Right lobe of liver (tissue), 6 donors: Measurements from ENCODE around the gene PLXNB2. TPM values are rescaled to one million over a fixed set of nuclear protein-coding genes. Genes with fewer than 3 reads are reported as not detected.
A peak's percentile ranks its signal among the peaks of the same experiment; 100 is the strongest.

Experiments
- ATAC-seq, 4 donors: fragments of 200-7000 bp; cut with Tn5 transposase; one replicate each; pipeline ENCODE4 v1.9.1; 2020; ENCODE audit warnings: mild to moderate bottlenecking in 4 of 4, moderate library complexity in 4 of 4
- DNase-seq, 3 donors: peaks; one replicate each; pipeline ENCODE4 v3.0.0-alpha.2; 2020
- H3K27ac ChIP-seq, 3 donors: fragments of 200-600 bp; one replicate each; pipeline ENCODE4 v1.8.0; 2022
- H3K27me3 ChIP-seq, 2 donors: fragments of 200-600 bp; one replicate each; pipeline ENCODE4 v1.8.0; 2022
- H3K36me3 ChIP-seq, 4 donors: fragments of 200-600 bp; sonication (generic) in 1 of 4; one replicate each; pipeline versions ENCODE4 v1.5.1 to v1.8.0; 2017 to 2022; ENCODE audit warnings: control low read depth in 1 of 4
- H3K4me1 ChIP-seq, 4 donors: fragments of 200-600 bp; sonication (generic) in 1 of 4; one replicate each; pipeline versions ENCODE4 v1.5.1 to v1.8.0; 2017 to 2022; ENCODE audit warnings: control low read depth in 1 of 4
- H3K4me3 ChIP-seq, 3 donors: fragments of 200-600 bp; one replicate each; pipeline ENCODE4 v1.8.0; 2022
- H3K9me3 ChIP-seq, 4 donors: fragments of 200-600 bp; sonication (generic) in 1 of 4; one replicate each; pipeline versions ENCODE4 v1.5.1 to v1.8.0; 2017 to 2022; ENCODE audit warnings: control low read depth in 1 of 4
- POLR2A ChIP-seq: fragments of 450-650 bp; IDR thresholded peaks from one replicate; pipeline ENCODE4 v1.6.1; 2017; ENCODE audit warnings: antibody characterized with exemption, mild to moderate bottlenecking
- WGBS: methylation state at CpG from one replicate; pipeline ENCODE4 v1.1.6; 2018; ENCODE audit warnings: low coverage, low lambda C conversion rate; ENCODE audit not compliant: insufficient coverage; ENCODE audit errors: missing lambda C conversion rate; 5-methylcytosine and 5-hydroxymethylcytosine counted together
- intact Hi-C, 2 donors: fragments of 100-400 bp; cut with DNase I; formaldehyde crosslinking; loops; one replicate each; pipeline versions ENCODE4 v1.11.2 to v1.14.1; 2022
- total RNA-seq, 6 experiments: library from RNA; depleted of rRNA in 2 of 6; stranded (reverse); fragments of >200 nt in 2 of 6; fragmentation: NEBNext Ultra II Directional in 3 of 6; extraction: Animal tissue kit (Norgen Biotek cat#: 25700) in 3 of 6; gene quantifications; one replicate each; pipeline versions ENCODE4 v1.1.0 to v1.2.4, GENCODE V29; 2016 to 2023
- TF ChIP-seq, protein P1 (sequence below), 4 donors: fragments of 200-600 bp in 3 of 4; fragments of 450-650 bp in 1 of 4; IDR thresholded peaks; one replicate each; pipeline versions ENCODE4 v1.5.1 to v1.8.0; 2016 to 2022; ENCODE audit warnings: antibody characterized with exemption in 4 of 4, mild to moderate bottlenecking in 2 of 4
- donor health status: DM: no; HTN: yes; CAD: no.
- donor health status: DM: no; HTN: no; CAD: no.
- donor health status: DM: no; HTN: no; CAD: no.
- donor health status: DM: no; HTN: yes; CAD: no.
- donor health status: DM: no; HTN: yes; CAD: no.

PLXNB2 gene
- total RNA-seq, 6 experiments from 2014 or later, result 154 to 181 (median 161) TPM

- no peak overlapping the region for H3K4me3 ChIP-seq
- no peak for ATAC-seq
- no peaks in the 10 kb centered on the region for H3K27me3 ChIP-seq
- peak in 2 of 3 donors; percentile 21 to 50 for DNase-seq
- no CpG with 5 or more reads among the region's 16 CpGs for WGBS
- intact Hi-C loops, result no loop called here
- TF ChIP-seq POLR2A, result no peak
- TF ChIP-seq, protein P1, sequence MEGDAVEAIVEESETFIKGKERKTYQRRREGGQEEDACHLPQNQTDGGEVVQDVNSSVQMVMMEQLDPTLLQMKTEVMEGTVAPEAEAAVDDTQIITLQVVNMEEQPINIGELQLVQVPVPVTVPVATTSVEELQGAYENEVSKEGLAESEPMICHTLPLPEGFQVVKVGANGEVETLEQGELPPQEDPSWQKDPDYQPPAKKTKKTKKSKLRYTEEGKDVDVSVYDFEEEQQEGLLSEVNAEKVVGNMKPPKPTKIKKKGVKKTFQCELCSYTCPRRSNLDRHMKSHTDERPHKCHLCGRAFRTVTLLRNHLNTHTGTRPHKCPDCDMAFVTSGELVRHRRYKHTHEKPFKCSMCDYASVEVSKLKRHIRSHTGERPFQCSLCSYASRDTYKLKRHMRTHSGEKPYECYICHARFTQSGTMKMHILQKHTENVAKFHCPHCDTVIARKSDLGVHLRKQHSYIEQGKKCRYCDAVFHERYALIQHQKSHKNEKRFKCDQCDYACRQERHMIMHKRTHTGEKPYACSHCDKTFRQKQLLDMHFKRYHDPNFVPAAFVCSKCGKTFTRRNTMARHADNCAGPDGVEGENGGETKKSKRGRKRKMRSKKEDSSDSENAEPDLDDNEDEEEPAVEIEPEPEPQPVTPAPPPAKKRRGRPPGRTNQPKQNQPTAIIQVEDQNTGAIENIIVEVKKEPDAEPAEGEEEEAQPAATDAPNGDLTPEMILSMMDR (IDR thresholded peaks at IDR 0.05), result no peak
- no peak overlapping the region for H3K27ac ChIP-seq
- no peaks in the 10 kb centered on the region for H3K9me3 ChIP-seq
- H3K4me1 ChIP-seq, result peaks cover 0 to 7% (median 0%) of the 10 kb centered on the region in 4 donors
- H3K36me3 ChIP-seq, result no peaks in the 10 kb centered on the region
These were observed 3.6 kb upstream of the PLXNB2 start for GRCh38 chr22:50310949-50311444.

DNA sequence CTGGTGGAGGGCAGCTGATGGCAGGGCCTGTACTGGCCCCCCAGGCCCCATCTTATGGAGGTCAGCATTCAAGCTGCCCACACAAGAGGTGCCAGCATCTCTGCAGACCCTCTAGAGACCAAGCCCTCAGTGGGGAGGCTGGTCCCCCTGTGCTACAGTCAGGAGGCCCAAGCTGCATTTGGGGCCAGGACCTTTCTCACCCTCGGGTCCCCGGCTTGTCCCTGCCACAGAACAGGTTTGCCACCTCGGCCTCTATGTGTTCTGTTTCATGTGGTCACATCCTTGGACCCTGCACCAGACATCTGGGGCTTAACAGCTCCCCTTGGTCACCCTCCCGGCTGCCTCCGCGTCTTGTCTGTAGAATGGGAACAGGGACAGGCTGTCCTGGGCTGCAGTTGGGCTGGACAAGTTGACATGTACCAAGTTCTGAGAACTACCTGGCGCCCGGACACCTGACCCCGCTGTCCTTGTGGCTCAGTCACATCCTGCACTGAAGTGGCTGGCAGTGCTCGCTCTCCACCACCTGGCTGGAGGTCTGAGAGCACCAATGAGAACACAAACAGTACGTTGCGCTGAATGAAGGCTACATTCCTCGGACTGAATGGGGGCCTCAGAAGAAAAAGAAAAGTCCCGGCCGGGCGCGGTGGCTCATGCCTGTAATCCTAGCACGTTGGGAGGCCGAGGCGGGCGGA lies 2.7 kb upstream of the PLXNB2 start:
- H3K4me3 ChIP-seq, result no peak overlapping the region
- no peaks in the 10 kb centered on the region for H3K9me3 ChIP-seq
- intact Hi-C loops, result no loop called here
- no peak for TF ChIP-seq POLR2A
- WGBS, result 87% methylated on average over 15 of the region's 21 CpGs
- peaks cover 0 to 14% (median 3%) of the 10 kb centered on the region in 4 donors for H3K4me1 ChIP-seq
- no peak overlapping the region for H3K27ac ChIP-seq
- ATAC-seq (no peak), DNase-seq (peak in 2 of 3 donors; percentile 20 to 54)
- H3K36me3 ChIP-seq, result no peaks in the 10 kb centered on the region
- H3K27me3 ChIP-seq, result no peaks in the 10 kb centered on the region

- no peaks in the 10 kb centered on the region for H3K27me3 ChIP-seq
- peaks cover 0 to 17% (median 6%) of the 10 kb centered on the region in 4 donors for H3K4me1 ChIP-seq
- ATAC-seq, result no peak
- H3K27ac ChIP-seq, result peak overlapping the region in 1 of 3 donors; percentile 51
- no peaks in the 10 kb centered on the region for H3K36me3 ChIP-seq
- TF ChIP-seq, protein P1 (IDR thresholded peaks at IDR 0.05), result no peak
- no peak for TF ChIP-seq POLR2A
- DNase-seq, result peak in 2 of 3 donors; percentile 19 to 58
- H3K4me3 ChIP-seq, result no peak overlapping the region
- intact Hi-C loops, result no loop called here
- no CpG with 5 or more reads among the region's 7 CpGs for WGBS
- no peaks in the 10 kb centered on the region for H3K9me3 ChIP-seq
These were observed 2.1 kb upstream of the PLXNB2 start for GRCh38 chr22:50309601-50309991.

GRCh38 chr22:50308986-50309600 lies 1.6 kb upstream of the PLXNB2 start:
- no peaks in the 10 kb centered on the region for H3K27me3 ChIP-seq
- DNase-seq, result peak in 1 of 3 donors; percentile 28
- H3K4me1 ChIP-seq, result peaks cover 0 to 20% (median 7%) of the 10 kb centered on the region in 4 donors
- H3K9me3 ChIP-seq, result no peaks in the 10 kb centered on the region
- no CpG with 5 or more reads among the region's 9 CpGs for WGBS
- H3K27ac ChIP-seq, result peak overlapping the region; percentile 31 to 51 (median 40)
- no peaks in the 10 kb centered on the region for H3K36me3 ChIP-seq
- no peak for TF ChIP-seq POLR2A
- TF ChIP-seq, protein P1 (IDR thresholded peaks at IDR 0.05), result no peak
- intact Hi-C loops, result no loop called here
- no peak for ATAC-seq
- no peak overlapping the region for H3K4me3 ChIP-seq

GRCh38 chr22:50308597-50308935 lies 1.1 kb upstream of the PLXNB2 start:
- intact Hi-C loops, result no loop called here
- DNase-seq (peak; percentile 78 to 84 (median 80)), ATAC-seq (peak; percentile 9 to 63 (median 38))
- 41% methylated on average over 5 of the region's 7 CpGs for WGBS
- Histone ChIP-seq H3K4me1 (peaks cover 0 to 26% (median 10%) of the 10 kb centered on the region in 4 donors), H3K36me3 (no peaks in the 10 kb centered on the region), H3K27ac (peak overlapping the region; percentile 40 to 73 (median 65)), H3K27me3 (no peaks in the 10 kb centered on the region), H3K9me3 (no peaks in the 10 kb centered on the region), H3K4me3 (no peak overlapping the region)
- peak; percentile 37 for TF ChIP-seq POLR2A
- TF ChIP-seq, protein P1 (IDR thresholded peaks at IDR 0.05), result no peak
